K562 (cell line): ENCODE results near the gene SLC66A2. TPM values are rescaled to one million over a fixed set of nuclear protein-coding genes. Genes with fewer than 3 reads are reported as not detected.
A peak's percentile ranks its signal among the peaks of the same experiment; 100 is the strongest.

Source experiments
- ARHGAP35 ChIP-seq: fragments of 450-650 bp; IDR thresholded peaks from 2 replicates; pipeline ENCODE4 v1.6.1; 2018; ENCODE audit not compliant: partially characterized antibody
- CBFA2T2 ChIP-seq: fragments of 450-650 bp; conservative IDR thresholded peaks from 2 replicates; pipeline ENCODE4 v1.6.1; 2017; ENCODE audit warnings: mild to moderate bottlenecking
- CBX1 ChIP-seq: sonication (generic); IDR thresholded peaks from 2 replicates; pipeline ENCODE4 v1.6.1; 2016; ENCODE audit warnings: antibody characterized with exemption, low read depth, mild to moderate bottlenecking
- CBX8 ChIP-seq: fragments of 200-600 bp; sonication (generic); IDR thresholded peaks from 2 replicates; pipeline ENCODE4 v1.6.1; 2012; ENCODE audit warnings: borderline replicate concordance, mixed run types, low read depth, mild to moderate bottlenecking, moderate library complexity, mixed read lengths, low read length, control low read depth, inconsistent platforms; ENCODE audit not compliant: poor library complexity, severe bottlenecking; ENCODE audit errors: extremely low read depth
- DDX20 ChIP-seq: fragments of 450-650 bp; IDR thresholded peaks from 2 replicates; pipeline ENCODE4 v1.6.1; 2016; ENCODE audit warnings: missing genetic modification characterization, low read depth, mild to moderate bottlenecking, missing compliant biosample characterization, moderate library complexity
- ELF1 ChIP-seq: fragments of 200-800 bp; sonication (Bioruptor generic); IDR thresholded peaks from 2 replicates; pipeline ENCODE4 v1.6.1; 2016; ENCODE audit warnings: missing genetic modification characterization, missing compliant biosample characterization
- ELF4 ChIP-seq: fragments of 450-650 bp; formaldehyde crosslinking; IDR thresholded peaks from 2 replicates; pipeline ENCODE4 v1.4.0; 2022; ENCODE audit warnings: missing genetic modification characterization
- FOXA3 ChIP-seq, 2 experiments: fragments of 450-650 bp in 1 of 2; sonication (generic) in 1 of 2; formaldehyde crosslinking; IDR thresholded peaks in 1 of 2; conservative IDR thresholded peaks in 1 of 2; 2 replicates each; pipeline versions ENCODE4 v1.4.0 to v1.8.0; 2020 to 2022; ENCODE audit warnings: mild to moderate bottlenecking in 2 of 2, missing genetic modification reagents in 1 of 2
- HLTF ChIP-seq: fragments of 450-650 bp; IDR thresholded peaks from 2 replicates; pipeline ENCODE4 v1.6.1; 2016
- HNRNPK ChIP-seq: fragments of 200-400 bp; formaldehyde crosslinking; IDR thresholded peaks from one replicate; pipeline ENCODE4 v1.6.1; 2018; ENCODE audit warnings: mild to moderate bottlenecking, low read depth, low read length; ENCODE audit not compliant: poor library complexity, severe bottlenecking
- KDM4B ChIP-seq, 2 experiments: fragments of 450-650 bp in 1 of 2; sonication (generic) in 1 of 2; IDR thresholded peaks; 2 replicates each; pipeline ENCODE4 v1.6.1; 2016 to 2017; ENCODE audit warnings: borderline replicate concordance in 2 of 2, antibody characterized with exemption in 1 of 2, low read depth in 1 of 2, mild to moderate bottlenecking in 1 of 2
- LCOR ChIP-seq: sonication (generic); formaldehyde crosslinking; IDR thresholded peaks from 2 replicates; pipeline ENCODE4 v1.8.0; 2022; ENCODE audit warnings: mild to moderate bottlenecking, missing genetic modification reagents
- MCM2 ChIP-seq: fragments of 450-650 bp; IDR thresholded peaks from 2 replicates; pipeline ENCODE4 v1.6.1; 2017; ENCODE audit warnings: low read depth, mild to moderate bottlenecking
- MCM7 ChIP-seq, 2 experiments: fragments of 450-650 bp; IDR thresholded peaks; 2 replicates each; pipeline ENCODE4 v1.6.1; 2016 to 2018
- NBN ChIP-seq: fragments of 450-650 bp; IDR thresholded peaks from 2 replicates; pipeline ENCODE4 v1.6.1; 2016; ENCODE audit warnings: low read depth, mild to moderate bottlenecking
- NR4A1 ChIP-seq, 2 experiments: fragments of 250-450 bp in 1 of 2; fragments of 450-650 bp in 1 of 2; sonication (Bioruptor Pico) in 1 of 2; IDR thresholded peaks; 2 replicates each; pipeline versions ENCODE4 v1.4.0 to v1.6.1; 2016 to 2020; ENCODE audit warnings: mild to moderate bottlenecking in 2 of 2, missing compliant biosample characterization in 1 of 2, missing genetic modification characterization in 1 of 2, moderate library complexity in 1 of 2
- SIN3A ChIP-seq, 2 experiments: fragments of 150-350 bp in 1 of 2; IDR thresholded peaks; 2 replicates each; pipeline ENCODE4 v1.6.1; 2011 to 2016; ENCODE audit warnings: borderline replicate concordance in 2 of 2, low read depth in 2 of 2, low read length in 2 of 2, mild to moderate bottlenecking in 2 of 2, moderate library complexity in 2 of 2; ENCODE audit not compliant: control insufficient read depth in 1 of 2
- STAG1 ChIP-seq: sonication (generic); formaldehyde crosslinking; IDR thresholded peaks from 2 replicates; pipeline ENCODE4 v1.5.0; 2020; ENCODE audit warnings: missing genetic modification reagents, borderline replicate concordance
- XRCC3 ChIP-seq: fragments of 450-650 bp; IDR thresholded peaks from 2 replicates; pipeline ENCODE4 v1.6.1; 2017; ENCODE audit warnings: mild to moderate bottlenecking, moderate library complexity
- ZNF140 ChIP-seq: fragments of 250-450 bp; sonication (Bioruptor Pico); IDR thresholded peaks from 2 replicates; pipeline ENCODE4 v1.8.0; 2021; ENCODE audit warnings: moderate library complexity, mild to moderate bottlenecking, inconsistent platforms
- ZNF23 ChIP-seq: fragments of 250-450 bp; sonication (Bioruptor Pico); IDR thresholded peaks from 2 replicates; pipeline ENCODE4 v1.4.0; 2020; ENCODE audit warnings: mild to moderate bottlenecking
- ZNF57 ChIP-seq: fragments of 450-650 bp; formaldehyde crosslinking; IDR thresholded peaks from 2 replicates; pipeline ENCODE4 v1.4.0; 2020; ENCODE audit warnings: mild to moderate bottlenecking, moderate library complexity
- polyA plus RNA-seq, 8 experiments: library from polyadenylated mRNA; depleted of rRNA in 4 of 8; stranded (reverse) in 5 of 8; unstranded in 3 of 8; fragments of >200 nt; fragmentation: Nextera tagmentation in 2 of 8; fragmentation: Illumina TruSeq in 1 of 8; extraction: Ambion mirVana in 2 of 8; extraction: Trizol in 1 of 8; gene quantifications; 2 replicates each; pipeline versions ENCODE4 v1.2.1 to v1.2.3, GENCODE V29; 2011 to 2014; ENCODE audit warnings: inconsistent platforms in 1 of 8, missing spikeins in 1 of 8
- total RNA-seq, 7 experiments: library from RNA; depleted of rRNA in 6 of 7; stranded (reverse); fragments of >200 nt in 6 of 7; fragmentation: Illumina TruSeq in 2 of 7; extraction: Trizol in 2 of 7; gene quantifications; 2 replicates each; pipeline versions ENCODE4 v1.2.1 to v1.2.3, GENCODE V29; 2011 to 2021; ENCODE audit warnings: low replicate concordance in 1 of 7
- TF ChIP-seq, protein P1 (sequence below): fragments of 250-450 bp; sonication (Bioruptor Pico); IDR thresholded peaks from 2 replicates; pipeline ENCODE4 v1.4.0; 2020
- TF ChIP-seq, protein P2 (sequence below): sonication (generic); formaldehyde crosslinking; IDR thresholded peaks from 2 replicates; pipeline ENCODE4 v1.8.0; 2022; ENCODE audit warnings: mild to moderate bottlenecking, missing genetic modification reagents

SLC66A2 gene
- total and polyA plus RNA-seq, 9 of the 15 experiments (the other 6 are each of a cell fraction or from before 2014, with no cell fraction given), result 0.25 to 17.5 (median 5.6) TPM

- TF ChIP-seq DDX20 (tag) (no peak), ZNF140 (CRISPR knock-in tag) (no peak), FOXA3 (CRISPR knock-in tag; conservative IDR thresholded peaks at IDR 0.05 in 1 of 2, IDR thresholded peaks at IDR 0.05 in 1 of 2) (no peak), MCM2 (no peak), XRCC3 (no peak), NBN (no peak), HNRNPK (no peak), CBX1 (no peak), KDM4B (IDR thresholded peaks at IDR 0.05; ENCODE audit: borderline replicate concordance in 2 of 2, low read depth in 1 of 2) (no peak), NR4A1 (CRISPR knock-in tag; IDR thresholded peaks at IDR 0.05) (no peak), NR4A1 (tag; IDR thresholded peaks at IDR 0.05) (no peak), CBX8 (no peak), MCM7 (IDR thresholded peaks at IDR 0.05) (no peak), ELF1 (tag) (peak; percentile 86), ZNF23 (no peak), HLTF (no peak), LCOR (CRISPR knock-in tag) (peak; percentile 55; the same call in 1 of the 2 replicates), ZNF57 (CRISPR knock-in tag) (no peak), ARHGAP35 (no peak), STAG1 (no peak), ELF4 (CRISPR knock-in tag) (no peak), SIN3A (IDR thresholded peaks at IDR 0.05; ENCODE audit: borderline replicate concordance in 2 of 2, control insufficient read depth in 1 of 2, low read depth in 2 of 2, low read length in 2 of 2) (peak in 1 of 2 experiments; percentile 29; a peak in 1 of 4 replicates), CBFA2T2 (no peak)
- TF ChIP-seq, protein P1, sequence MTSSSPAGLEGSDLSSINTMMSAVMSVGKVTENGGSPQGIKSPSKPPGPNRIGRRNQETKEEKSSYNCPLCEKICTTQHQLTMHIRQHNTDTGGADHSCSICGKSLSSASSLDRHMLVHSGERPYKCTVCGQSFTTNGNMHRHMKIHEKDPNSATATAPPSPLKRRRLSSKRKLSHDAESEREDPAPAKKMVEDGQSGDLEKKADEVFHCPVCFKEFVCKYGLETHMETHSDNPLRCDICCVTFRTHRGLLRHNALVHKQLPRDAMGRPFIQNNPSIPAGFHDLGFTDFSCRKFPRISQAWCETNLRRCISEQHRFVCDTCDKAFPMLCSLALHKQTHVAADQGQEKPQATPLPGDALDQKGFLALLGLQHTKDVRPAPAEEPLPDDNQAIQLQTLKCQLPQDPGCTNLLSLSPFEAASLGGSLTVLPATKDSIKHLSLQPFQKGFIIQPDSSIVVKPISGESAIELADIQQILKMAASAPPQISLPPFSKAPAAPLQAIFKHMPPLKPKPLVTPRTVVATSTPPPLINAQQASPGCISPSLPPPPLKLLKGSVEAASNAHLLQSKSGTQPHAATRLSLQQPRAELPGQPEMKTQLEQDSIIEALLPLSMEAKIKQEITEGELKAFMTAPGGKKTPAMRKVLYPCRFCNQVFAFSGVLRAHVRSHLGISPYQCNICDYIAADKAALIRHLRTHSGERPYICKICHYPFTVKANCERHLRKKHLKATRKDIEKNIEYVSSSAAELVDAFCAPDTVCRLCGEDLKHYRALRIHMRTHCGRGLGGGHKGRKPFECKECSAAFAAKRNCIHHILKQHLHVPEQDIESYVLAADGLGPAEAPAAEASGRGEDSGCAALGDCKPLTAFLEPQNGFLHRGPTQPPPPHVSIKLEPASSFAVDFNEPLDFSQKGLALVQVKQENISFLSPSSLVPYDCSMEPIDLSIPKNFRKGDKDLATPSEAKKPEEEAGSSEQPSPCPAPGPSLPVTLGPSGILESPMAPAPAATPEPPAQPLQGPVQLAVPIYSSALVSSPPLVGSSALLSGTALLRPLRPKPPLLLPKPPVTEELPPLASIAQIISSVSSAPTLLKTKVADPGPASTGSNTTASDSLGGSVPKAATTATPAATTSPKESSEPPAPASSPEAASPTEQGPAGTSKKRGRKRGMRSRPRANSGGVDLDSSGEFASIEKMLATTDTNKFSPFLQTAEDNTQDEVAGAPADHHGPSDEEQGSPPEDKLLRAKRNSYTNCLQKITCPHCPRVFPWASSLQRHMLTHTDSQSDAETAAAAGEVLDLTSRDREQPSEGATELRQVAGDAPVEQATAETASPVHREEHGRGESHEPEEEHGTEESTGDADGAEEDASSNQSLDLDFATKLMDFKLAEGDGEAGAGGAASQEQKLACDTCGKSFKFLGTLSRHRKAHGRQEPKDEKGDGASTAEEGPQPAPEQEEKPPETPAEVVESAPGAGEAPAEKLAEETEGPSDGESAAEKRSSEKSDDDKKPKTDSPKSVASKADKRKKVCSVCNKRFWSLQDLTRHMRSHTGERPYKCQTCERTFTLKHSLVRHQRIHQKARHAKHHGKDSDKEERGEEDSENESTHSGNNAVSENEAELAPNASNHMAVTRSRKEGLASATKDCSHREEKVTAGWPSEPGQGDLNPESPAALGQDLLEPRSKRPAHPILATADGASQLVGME (CRISPR knock-in tag), result 0 out of 2 replicates have a peak, but pooled peaks have one; percentile 10
- TF ChIP-seq, protein P2, sequence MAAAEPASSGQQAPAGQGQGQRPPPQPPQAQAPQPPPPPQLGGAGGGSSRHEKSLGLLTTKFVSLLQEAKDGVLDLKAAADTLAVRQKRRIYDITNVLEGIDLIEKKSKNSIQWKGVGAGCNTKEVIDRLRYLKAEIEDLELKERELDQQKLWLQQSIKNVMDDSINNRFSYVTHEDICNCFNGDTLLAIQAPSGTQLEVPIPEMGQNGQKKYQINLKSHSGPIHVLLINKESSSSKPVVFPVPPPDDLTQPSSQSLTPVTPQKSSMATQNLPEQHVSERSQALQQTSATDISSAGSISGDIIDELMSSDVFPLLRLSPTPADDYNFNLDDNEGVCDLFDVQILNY (CRISPR knock-in tag), result no peak
Measured at GRCh38 chr18:79988071-79988450, 36.6 kb upstream of the SLC66A2 start (continued).
